ENCODE measurements around the gene GPATCH3.
"Not testable (repeated sequence)": the region's sequence is repeated elsewhere in the genome, so short reads cannot be mapped to it uniquely, and the experiment has no call there.

Gene GPATCH3, protein sequence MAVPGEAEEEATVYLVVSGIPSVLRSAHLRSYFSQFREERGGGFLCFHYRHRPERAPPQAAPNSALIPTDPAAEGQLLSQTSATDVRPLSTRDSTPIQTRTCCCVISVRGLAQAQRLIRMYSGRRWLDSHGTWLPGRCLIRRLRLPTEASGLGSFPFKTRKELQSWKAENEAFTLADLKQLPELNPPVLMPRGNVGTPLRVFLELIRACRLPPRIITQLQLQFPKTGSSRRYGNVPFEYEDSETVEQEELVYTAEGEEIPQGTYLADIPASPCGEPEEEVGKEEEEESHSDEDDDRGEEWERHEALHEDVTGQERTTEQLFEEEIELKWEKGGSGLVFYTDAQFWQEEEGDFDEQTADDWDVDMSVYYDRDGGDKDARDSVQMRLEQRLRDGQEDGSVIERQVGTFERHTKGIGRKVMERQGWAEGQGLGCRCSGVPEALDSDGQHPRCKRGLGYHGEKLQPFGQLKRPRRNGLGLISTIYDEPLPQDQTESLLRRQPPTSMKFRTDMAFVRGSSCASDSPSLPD

DNA sequence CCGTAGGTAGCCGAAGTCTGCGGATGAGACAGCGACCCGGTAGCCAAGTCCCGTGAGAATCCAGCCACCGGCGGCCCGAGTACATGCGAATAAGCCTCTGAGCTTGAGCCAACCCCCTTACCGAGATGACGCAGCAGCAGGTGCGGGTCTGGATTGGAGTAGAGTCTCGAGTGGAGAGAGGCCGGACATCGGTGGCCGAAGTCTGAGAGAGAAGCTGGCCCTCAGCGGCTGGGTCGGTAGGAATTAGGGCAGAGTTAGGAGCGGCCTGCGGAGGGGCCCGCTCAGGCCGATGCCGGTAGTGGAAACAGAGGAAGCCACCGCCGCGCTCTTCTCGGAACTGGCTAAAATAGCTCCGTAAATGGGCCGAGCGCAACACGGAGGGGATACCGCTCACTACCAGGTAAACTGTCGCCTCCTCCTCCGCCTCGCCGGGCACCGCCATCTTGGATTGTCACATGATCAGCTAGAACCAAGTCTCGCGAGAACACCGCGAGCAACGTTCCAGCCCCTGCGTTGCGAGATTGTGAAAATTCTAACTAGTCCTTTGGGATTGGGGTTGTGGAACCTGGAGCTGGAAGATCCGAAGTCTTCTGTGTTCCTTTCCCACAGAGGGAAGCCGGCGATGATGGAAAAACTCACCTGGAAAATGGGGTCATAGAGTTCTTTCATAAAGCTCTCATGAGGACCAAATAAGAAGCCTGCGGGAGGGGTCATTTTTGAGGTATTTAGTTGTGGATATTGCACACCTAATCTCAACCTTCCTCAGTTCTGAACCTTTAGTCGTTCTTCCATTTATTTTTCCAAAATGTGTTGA lies at the start of gene GPATCH3:
TSS of gene GPATCH3 (minus strand) at position 467 of the 814 bp plus-strand sequence. CDS start at position 442, 25 bp downstream.
- peak; percentile 91 for DNase-seq

DNA sequence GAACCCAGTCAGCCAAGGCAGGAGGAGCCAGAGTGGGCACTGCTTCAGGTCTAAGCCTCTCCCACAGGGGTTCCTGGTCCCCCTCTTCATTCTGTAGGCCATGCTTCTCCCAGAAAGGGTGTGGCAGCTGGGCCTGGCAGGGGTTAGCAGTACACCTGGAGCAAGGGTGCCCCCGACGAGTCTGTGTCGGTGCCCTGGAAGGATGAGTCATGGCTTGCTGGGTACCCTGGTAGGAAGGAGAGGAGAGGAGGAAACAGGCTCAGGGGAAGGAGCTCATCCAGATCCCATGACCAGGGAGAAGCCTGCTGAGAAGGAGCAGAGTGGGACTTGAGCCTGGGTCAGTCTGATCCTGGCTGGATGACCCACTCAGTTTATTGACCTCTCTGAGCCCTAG lies 49.7 kb upstream of the GPATCH3 start:
- no peak for DNase-seq

DNA sequence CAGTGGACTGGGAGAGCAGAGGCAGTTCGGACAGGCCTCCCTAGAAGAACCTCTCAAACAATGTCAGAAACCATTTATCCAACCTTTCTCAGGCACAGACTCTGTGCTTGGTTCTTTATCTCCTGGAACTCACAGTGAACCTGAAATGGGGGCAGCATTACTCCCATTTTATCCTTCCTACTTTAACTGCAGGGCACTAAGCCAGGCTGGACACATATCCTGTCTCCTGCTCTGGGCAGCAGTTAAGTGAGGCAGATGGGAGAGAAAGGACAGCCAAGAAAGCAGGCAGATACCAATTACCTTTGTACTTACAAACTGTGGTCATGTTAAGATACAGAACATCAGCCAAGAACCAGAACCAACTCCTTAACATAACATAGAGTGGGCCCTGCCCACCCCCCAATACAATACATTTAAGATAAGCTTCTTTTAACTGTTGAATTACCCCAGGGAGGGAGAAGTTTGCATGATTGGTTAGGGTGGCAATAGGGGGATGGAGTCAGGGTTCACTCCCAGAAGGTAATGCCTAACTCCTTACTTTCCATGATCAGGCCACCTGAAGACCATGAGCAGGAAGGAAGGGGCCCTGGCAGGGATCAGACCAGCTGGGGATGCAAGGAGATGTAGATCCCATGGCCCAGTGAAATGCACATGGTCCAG lies 49.1 kb upstream of the GPATCH3 start:
- no peak for DNase-seq

DNA sequence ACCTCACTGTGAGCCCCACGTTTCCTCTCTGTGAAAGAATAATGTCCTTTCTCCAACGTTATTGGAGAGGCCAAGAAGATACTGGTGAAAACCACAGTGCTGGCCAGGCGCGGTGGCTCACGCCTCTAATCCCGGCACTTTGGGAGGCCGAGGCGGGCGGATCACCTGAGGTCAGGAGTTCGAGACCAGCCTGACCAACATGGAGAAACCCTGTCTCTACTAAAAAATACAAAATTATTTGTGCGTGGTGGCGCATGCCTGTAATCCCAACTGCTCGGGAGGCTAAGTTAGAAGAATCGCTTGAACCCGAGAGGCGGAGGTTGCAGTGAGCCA lies 48.4 kb upstream of the GPATCH3 start:
- not testable (repeated sequence) for DNase-seq

DNA sequence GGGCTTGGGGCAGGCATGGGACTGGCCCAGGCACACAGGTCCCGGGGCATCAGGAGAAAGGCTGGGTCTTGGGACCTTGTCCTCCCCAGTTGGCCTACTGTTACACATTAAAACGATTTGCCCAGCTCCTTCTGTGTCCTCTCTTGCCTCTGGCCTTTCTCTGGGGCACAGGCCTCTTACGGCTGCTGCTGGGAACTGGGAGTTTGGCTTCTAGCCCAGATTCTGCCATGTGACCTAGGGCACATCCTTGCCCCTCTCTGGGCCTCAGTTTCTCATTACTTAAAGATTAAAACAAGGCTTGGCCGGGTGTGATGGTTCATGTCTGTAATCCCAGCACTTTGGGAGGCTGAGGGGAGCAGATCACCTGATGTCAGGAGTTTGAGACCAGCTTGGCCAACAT lies 46.0 kb upstream of the GPATCH3 start:
- DNase-seq = no peak

DNA sequence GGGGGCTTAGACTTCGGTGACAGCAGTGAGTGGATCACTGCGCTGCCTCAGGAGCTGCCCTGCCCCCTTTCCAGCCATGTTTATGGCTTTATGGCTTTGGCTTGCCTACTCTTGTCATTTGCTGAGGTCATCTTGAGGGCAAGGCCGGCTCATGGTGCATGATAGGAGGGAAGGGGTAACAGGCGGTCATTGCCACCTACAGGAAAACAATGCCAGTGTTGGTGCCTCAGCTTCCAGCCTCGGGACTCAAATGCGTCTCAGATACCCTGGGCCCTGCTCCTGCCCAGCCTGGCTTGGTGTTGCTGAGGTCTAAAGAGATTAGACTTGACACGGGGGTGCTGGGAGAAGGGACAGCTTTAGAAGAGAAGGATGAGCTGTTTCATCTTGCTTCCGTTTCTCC lies 45.5 kb upstream of the GPATCH3 start:
- no peak for DNase-seq

DNA sequence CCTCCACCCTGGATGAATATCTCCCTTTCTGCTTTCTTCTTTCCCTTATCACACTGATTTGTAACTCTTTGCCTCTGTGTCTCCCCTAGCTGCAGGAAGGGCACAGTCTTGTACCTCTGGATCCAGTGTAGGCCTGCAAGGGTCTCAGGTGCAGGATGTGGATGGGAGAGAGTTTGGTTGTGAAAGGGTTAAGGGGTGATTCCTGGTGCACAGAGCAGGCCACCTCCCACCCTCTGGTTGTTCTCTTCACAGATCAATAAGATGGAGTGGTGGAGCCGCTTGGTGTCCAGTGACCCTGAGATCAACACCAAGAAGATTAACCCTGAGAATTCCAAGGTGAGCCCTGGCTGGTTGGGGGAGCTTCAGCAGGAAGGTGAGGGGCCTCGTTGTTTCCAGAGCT lies 44.9 kb upstream of the GPATCH3 start:
- DNase-seq = no peak

DNA sequence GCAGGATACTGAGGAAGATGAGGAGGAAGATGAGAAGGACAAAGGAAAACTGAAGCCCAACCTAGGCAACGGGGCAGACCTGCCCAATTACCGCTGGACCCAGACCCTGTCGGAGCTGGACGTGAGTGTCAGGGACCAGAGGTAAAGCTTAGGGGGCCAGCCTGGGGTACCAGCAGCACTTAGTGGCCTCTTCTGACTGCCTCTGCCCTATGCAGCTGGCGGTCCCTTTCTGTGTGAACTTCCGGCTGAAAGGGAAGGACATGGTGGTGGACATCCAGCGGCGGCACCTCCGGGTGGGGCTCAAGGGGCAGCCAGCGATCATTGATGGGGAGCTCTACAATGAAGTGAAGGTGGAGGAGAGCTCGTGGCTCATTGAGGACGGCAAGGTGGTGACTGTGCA lies 42.4 kb upstream of the GPATCH3 start:
- no peak for DNase-seq

DNA sequence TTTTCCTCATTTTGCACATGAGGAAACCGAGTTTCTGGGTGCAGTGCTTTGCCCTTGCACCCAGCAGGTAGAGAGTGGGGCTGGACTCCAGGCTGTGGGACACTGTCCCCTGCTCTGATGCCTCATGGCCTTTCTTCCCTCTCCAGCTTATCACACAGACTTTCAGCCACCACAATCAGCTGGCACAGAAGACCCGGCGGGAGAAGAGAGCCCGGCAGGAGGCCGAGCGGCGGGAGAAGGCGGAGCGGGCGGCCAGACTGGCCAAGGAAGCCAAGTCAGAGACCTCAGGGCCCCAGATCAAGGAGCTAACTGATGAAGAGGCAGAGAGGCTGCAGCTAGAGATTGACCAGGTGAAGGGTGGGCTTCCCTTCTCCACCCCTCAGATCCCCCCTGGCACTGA lies 41.0 kb upstream of the GPATCH3 start:
- DNase-seq = no peak

DNA sequence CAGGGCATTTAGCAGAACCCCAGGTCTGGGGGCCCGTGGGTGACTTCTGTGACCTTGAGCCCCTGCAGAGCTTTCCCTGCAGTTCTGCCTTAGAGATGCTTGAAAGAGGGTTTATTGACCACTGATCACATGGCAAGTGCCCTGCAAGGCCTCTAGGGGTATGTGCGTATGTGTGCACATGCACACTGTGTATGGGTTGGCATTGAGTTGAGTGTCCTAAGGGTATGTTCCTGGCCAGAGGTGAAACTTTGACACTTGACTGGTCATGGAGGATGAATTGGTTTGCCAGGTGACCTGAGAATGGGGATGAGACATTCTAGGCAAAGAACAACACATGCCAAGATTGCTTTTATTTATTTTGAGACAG lies 38.4 kb upstream of the GPATCH3 start:
- DNase-seq = no peak

DNA sequence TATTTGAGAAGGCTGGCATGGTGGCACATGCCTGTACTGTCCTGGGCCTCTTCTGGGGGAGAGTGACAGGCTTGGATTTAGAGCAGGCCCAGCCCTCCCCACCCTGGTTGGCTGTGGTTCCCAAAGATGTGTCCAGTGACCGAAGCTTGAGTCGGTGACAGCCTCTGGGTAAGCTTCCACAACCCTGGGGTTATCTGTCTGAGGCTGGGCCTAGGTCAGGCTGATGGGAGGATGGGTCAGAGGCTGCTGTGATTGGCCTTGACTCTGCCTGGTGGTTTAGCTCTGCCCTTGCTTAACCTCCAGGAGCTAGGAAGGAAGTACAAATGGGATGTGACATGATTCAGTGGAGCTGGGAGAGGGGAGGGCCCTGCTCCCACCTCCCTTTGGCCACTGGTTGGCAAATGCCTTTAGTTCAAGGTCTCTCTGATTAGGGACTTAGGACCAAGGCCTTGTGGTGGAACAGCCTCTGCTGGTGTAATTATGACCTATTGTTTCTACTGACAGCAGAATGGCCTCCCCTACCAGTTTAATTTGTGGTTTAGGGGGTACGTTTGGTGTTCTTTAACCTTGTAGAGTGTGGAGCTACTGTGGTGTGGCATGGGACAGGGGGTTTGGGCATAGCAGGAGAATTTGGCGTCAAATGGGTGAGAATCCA lies 37.9 kb upstream of the GPATCH3 start:
- DNase-seq = no peak

DNA sequence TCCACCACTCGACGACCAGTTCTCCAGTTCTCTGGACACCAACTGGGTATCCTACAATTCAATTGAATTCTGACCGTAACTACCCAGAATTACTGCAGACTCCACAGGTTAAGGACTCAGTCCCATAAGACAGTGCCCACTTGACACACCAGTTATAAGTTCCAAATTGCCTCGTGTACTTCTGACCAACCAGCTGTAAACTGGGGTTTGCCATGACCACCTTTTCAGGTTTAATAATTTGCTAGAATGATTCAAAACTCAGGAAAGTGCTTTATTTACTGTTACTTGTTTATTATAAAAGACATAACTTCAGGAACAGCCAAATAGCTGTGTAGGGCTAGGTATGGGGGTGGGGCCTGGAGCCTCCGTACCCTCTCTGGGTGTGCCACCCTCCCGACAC lies 36.6 kb upstream of the GPATCH3 start:
- no peak for DNase-seq

DNA sequence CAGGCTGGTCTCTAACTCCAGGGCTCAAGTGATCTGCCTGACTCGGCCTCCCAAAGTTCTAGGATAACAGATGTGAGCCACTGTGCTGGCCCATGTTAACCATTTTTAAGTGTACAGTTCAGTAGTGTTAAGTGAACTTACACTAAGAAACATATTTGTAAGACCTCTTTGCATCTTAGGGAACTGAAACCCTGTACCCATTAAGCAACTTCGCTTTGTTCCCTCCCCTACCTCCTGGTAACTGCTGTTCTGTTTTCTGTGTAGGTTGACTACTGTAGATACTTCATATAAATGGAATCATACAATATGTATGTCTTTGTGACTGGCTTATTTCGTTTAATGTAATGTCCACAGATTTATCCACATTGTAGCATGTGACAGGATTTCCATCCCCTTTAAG lies 32.3 kb upstream of the GPATCH3 start:
- no peak for DNase-seq

DNA sequence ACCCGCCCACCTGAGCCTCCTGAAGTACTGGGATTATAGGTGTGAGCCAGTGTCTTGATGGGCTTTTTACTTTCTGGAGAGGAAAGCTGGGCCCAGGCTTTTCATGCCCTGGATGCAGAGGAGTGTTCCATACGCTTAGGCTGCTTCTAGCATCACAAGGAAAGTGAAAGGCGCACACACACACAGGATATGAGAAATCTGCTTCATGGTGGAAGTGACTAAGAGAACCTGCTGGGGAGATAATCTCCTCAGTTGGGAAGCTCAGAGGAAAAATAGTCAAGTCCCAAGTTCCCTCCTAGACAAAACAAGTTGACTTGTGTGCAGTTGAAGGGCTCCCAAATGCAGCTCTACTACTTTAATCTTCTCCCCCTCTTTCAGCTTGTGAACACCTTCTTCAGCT lies 23.4 kb upstream of the GPATCH3 start:
- no peak for DNase-seq

DNA sequence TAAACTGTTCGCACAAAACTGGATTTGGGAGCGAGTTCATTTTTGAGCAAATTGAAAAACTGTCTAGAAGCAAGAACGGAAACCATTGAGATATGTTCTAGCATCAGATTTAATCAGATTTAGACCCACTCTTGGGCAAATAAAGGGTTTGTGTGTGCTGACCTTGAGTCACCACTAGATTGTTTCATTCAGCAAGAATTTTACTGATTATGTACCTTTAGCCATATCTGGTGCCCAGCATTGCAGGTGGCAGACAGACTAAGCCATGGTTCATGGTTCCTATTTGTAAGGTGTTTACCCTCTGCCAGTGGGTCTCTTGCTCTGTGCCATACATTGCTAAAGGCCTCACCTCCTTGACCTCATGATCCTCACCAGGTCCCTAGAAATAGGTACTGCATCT lies 22.6 kb upstream of the GPATCH3 start:
- DNase-seq = no peak

DNA sequence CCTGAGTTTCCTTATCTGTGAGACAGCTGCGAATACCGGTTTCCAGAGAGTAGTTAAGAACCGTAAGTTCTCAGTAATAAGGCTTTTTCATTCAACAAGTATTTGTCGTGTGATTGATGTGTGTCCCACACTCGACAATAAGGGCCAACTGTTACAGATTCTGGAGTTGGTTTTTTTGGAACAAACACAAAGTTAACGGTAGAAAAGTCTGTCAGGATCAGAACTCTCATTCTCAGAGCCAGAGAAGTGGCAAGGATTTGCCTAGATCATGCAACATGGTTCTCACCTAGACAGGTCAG lies 22.1 kb upstream of the GPATCH3 start:
- DNase-seq = no peak

DNA sequence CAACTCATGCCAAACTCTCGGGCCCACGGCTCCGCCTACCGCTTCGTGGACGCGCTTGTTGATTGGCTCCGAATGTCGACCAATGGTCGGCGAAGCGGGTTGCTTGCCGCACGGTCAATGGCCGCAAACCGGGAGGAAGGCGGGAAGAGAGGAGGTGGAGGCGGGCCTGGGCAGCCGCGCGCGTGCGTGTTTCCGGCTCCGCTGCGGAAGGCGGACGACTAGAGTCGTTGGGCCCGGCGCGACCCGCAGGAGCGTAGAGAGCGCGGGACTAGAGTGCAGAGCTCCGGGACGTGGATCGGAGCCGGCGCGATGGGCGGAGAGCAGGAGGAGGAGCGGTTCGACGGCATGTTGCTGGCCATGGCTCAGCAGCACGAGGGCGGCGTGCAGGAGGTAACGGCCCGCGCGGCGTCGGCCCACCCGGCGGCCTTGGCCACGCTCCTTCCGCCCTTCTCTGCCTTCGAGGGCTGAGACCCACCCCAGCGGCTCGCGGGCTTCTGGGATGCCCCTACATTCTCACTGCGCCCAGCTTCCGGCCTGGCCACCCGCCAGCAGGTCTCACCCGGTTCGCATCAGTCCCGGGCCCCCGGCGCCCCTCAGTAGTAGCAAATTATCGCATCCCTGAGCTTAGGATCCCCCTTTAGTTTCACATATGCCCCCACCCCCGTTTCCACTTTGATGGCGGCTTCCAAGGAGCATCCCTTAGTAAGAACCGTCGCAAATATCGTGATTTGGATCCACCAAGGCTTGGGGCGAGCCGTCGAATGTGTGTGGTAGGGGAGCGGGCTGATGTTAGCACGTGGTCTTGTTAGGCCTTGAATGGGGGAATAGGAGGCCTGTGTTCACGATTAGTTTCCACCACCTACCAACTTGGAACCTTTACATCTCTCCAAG lies 21.5 kb upstream of the GPATCH3 start, which contains the start of gene NUDC:
TSS of gene NUDC (plus strand) at position 204 of the 891 bp plus-strand sequence. CDS start at position 310, 106 bp downstream.
- DNase-seq = peak; percentile 97

DNA sequence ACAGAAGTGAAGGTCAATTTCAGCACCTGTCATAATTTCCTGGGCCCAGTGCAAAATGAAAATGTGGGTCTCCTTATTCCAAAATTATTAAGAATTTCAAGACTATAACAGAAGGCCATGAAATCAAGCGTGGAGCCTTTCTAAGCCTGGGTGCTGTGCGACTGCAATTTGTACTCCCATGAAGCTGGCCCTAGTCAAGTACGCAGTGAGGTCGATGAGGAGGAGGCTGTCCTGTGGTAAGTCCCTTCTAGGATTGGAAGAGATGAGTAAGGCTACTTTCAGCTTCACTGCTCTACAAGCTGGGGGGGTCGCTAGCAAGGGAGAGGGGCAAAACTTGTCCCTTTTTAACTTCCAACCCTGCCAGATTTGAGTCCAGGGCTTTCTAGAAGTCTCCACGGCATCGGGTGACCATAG lies 20.9 kb upstream of the GPATCH3 start:
- no peak for DNase-seq

DNA sequence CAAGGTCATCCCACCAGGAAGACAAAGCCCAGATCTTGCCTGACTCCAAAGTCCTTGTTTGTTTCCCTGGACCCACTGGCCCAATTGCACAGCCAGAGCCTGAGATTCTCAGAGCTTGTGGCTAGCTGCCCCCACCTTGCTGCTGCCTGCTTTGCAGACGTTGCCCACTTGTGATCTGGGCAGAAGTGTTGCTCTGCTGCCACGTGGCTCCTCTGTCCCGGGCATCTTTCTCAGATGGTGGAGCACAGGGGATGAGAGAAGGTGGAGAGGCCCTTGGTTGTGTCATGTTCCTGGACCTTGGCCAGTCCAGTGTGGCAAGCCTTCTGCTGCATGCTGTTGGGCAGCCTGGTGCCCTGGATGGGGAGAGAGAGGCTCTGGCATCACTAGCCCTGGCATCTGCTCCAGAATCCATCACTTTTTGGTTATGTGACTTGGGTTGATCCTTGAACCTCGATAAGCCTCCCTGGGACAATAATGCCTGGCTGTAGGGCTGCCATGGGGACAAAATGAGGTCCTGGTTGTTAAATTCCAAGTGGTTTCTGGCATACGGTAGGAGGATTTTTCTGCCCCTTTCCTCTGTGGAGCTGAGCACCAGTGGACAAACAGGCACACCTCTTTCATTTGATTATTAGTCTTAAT lies 15.1 kb upstream of the GPATCH3 start:
- DNase-seq = no peak

DNA sequence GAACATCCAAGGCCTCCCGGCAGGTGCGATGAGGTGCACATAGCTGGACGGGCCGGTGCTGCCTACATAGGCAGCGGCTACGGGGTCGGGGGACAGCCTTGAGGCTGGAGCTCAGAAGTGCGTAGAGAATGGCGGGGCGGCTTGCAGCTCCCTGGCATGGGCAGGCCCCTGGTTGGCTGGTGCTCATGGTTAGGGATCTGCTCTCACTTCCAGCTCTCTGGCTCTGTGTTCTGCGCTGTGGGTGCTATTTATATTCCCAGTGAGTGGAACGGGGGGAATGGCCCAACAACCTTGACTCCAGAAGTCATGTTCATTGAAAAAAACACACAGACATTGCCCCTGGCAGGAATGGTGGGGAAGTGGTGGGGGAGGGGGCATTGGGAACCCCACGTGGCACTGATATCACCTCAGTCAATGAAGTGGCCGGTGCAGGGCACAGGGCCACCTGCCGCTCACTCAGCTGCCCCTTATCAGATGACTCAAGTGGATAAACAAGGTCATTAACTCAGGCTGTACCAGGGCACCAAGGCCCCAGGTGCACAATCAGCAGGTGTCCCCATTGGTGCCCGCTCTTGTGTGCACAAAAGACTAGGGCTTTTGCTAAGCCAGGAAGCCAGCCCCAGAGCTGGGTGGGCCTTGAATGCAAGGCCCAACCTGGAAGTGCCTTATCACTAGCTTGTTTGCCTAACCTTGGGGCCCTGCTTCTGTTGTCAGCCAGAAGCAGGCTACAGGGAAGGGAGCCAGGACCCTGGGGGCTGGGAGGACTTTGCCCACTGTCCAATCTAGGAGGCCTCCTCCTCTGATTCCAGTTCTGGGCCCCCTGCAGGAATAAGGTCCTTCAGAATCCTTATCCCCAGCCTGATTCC lies 13.7 kb upstream of the GPATCH3 start, which contains the start of gene NR0B2:
TSS of gene NR0B2 (minus strand) at position 222 of the 866 bp plus-strand sequence. CDS start at position 187, 35 bp downstream.
- DNase-seq = peak; percentile 78
